Rectal smooth muscle tissue (tissue), 1 donor: Measurements from ENCODE around the gene DKK2.

Experiments
- H3K27ac ChIP-seq: one replicate; pipeline ENCODE4 v1.7.0; 2013; ENCODE audit warnings: low read depth, low read length, inconsistent platforms
- H3K27me3 ChIP-seq: one replicate; pipeline ENCODE4 v1.7.0; 2013; ENCODE audit warnings: low read length; ENCODE audit not compliant: control insufficient read depth, insufficient read depth
- H3K36me3 ChIP-seq: one replicate; pipeline ENCODE4 v1.7.0; 2013; ENCODE audit warnings: low read length; ENCODE audit not compliant: control insufficient read depth, insufficient read depth
- H3K4me1 ChIP-seq: one replicate; pipeline ENCODE4 v1.7.0; 2013; ENCODE audit warnings: low read length; ENCODE audit not compliant: control insufficient read depth, insufficient read depth
- H3K4me3 ChIP-seq: one replicate; pipeline ENCODE4 v1.7.0; 2013; ENCODE audit warnings: low read length
- H3K9ac ChIP-seq: one replicate; pipeline ENCODE4 v1.7.0; 2013; ENCODE audit warnings: low read length

DKK2 gene

DNA sequence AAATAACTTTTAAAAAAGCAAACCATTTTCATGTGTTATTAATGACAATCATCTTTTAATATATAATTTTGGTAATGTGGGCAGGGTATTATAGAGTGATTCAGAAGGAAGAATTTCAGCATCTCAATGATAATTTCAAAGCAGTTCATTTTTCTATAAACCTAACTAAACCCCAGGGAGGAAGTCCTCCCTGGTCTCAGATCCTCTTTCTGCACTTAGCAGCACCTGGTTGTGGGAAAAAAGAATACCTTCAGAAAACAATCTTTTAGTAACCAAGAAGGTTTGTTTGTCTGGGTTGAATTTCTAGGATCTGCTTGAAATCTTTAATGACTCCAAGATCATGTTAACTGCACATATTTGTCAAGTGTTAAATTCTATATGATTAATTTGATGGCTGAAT lies 29.9 kb downstream of the DKK2 start:
- H3K4me1 ChIP-seq: no peaks in the 10 kb centered on the region
- H3K27me3 ChIP-seq: no peaks in the 10 kb centered on the region
- H3K4me3 ChIP-seq: no peak overlapping the region
- no peak overlapping the region for H3K9ac ChIP-seq
- no peaks in the 10 kb centered on the region for H3K36me3 ChIP-seq
- H3K27ac ChIP-seq: no peak overlapping the region

DNA sequence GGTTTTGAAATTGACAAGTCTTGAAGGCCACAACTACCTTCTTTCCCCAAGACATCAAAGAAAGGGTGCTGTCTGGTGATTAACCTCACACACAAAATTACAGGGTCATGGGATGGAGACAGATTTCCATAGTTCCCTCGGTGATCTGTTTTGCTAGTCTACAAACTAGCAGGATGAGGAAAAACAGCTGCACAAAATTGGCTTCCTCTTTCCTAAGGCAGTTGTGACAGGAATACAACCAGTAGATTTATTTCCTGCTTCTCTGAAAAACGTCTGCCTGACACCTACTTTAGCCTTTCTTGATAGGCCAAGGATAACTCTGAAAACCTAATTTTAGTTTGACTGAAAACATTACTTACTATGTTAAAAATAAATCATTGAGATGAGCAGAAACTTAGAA lies 39.6 kb downstream of the DKK2 start:
- Histone ChIP-seq H3K27ac (no peak overlapping the region), H3K36me3 (no peaks in the 10 kb centered on the region), H3K4me1 (no peaks in the 10 kb centered on the region), H3K27me3 (no peaks in the 10 kb centered on the region), H3K4me3 (no peak overlapping the region), H3K9ac (no peak overlapping the region)

GRCh38 chr4:106993827-106994226 lies 42.3 kb downstream of the DKK2 start:
- Histone ChIP-seq H3K4me1 (no peaks in the 10 kb centered on the region), H3K27ac (no peak overlapping the region), H3K27me3 (no peaks in the 10 kb centered on the region), H3K36me3 (no peaks in the 10 kb centered on the region), H3K9ac (no peak overlapping the region), H3K4me3 (no peak overlapping the region)

- H3K27me3 ChIP-seq: no peaks in the 10 kb centered on the region
- H3K27ac ChIP-seq: no peak overlapping the region
- no peaks in the 10 kb centered on the region for H3K4me1 ChIP-seq
- H3K4me3 ChIP-seq: no peak overlapping the region
- no peak overlapping the region for H3K9ac ChIP-seq
- H3K36me3 ChIP-seq: no peaks in the 10 kb centered on the region
These were observed 48.8 kb downstream of the DKK2 start for GRCh38 chr4:106987311-106987710.

DNA sequence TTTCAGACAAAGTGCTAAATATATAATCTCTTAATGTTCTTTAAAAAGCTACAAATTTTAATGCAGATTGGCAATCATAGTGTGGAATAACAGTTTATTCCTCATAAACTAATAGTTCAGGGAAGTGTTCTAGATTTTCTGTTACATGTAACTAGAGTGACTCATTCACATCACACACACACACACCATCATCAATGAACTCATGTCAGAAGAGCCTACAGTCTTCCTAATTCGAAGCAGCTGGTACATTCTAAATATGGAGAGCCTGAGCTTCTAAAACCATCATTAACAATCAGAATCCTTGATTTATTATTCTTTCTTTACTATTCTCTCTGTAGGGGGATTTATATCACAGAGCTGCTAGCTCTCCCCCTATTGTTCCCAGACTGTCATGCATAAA lies 49.6 kb downstream of the DKK2 start:
- Histone ChIP-seq H3K36me3 (no peaks in the 10 kb centered on the region), H3K4me1 (no peaks in the 10 kb centered on the region), H3K4me3 (no peak overlapping the region), H3K27me3 (no peaks in the 10 kb centered on the region), H3K27ac (no peak overlapping the region), H3K9ac (no peak overlapping the region)

DNA sequence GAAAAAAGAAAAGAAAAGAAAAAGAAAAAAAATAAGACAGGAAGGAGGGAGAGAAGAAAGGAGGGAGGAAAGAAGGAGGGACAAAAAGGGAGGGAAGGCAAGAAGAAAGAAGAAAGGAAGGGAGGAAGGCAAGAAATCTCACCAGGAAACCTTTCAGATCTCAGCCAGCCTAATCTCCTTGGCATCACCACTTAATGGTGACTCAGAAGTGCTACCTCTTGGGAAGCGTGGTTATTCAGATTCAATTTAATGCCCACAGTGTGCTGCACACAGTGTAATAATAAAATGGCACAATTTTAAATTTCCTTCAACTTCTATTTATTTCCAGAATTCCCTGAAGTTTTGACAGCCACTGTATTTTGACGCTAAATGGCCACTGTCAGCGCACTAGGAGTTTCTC lies 50.3 kb downstream of the DKK2 start:
- Histone ChIP-seq H3K36me3 (no peaks in the 10 kb centered on the region), H3K9ac (no peak overlapping the region), H3K4me1 (no peaks in the 10 kb centered on the region), H3K27ac (no peak overlapping the region), H3K4me3 (no peak overlapping the region), H3K27me3 (no peaks in the 10 kb centered on the region)

DNA sequence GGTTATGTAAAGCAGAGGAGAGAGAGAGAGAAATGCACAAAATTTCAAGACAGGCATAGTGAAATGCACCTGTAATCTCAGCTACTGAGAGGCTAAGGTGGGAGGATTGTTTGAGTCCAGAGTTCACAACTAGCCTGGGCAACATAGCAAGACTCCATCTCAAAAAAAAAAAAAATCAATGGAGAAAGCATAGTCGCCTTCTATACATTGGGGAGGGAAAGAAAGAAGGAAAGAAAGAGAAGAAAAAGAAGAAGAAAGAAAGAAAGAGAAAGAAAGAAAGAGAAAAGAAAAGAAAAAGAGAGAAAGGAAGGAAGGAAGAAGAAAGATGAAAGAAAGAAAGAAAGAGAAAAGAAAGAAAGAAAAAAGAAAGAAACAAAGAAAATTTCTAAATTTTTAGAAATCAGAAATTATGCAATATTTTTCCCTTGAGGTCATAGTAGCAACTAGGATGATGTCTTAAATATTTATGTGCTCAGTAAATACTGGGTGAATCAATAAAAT lies 53.4 kb downstream of the DKK2 start:
- no peaks in the 10 kb centered on the region for H3K36me3 ChIP-seq
- H3K4me1 ChIP-seq: no peaks in the 10 kb centered on the region
- H3K4me3 ChIP-seq: no peak overlapping the region
- no peak overlapping the region for H3K9ac ChIP-seq
- no peaks in the 10 kb centered on the region for H3K27me3 ChIP-seq
- H3K27ac ChIP-seq: no peak overlapping the region

- Histone ChIP-seq H3K4me1 (no peaks in the 10 kb centered on the region), H3K4me3 (no peak overlapping the region), H3K27me3 (no peaks in the 10 kb centered on the region), H3K27ac (no peak overlapping the region), H3K36me3 (no peaks in the 10 kb centered on the region), H3K9ac (no peak overlapping the region)
These were observed 54.7 kb downstream of the DKK2 start for GRCh38 chr4:106981431-106981830.

GRCh38 chr4:106979476-106979875 lies 56.6 kb downstream of the DKK2 start:
- H3K9ac ChIP-seq: no peak overlapping the region
- H3K27ac ChIP-seq: no peak overlapping the region
- H3K36me3 ChIP-seq: no peaks in the 10 kb centered on the region
- no peak overlapping the region for H3K4me3 ChIP-seq
- H3K4me1 ChIP-seq: no peaks in the 10 kb centered on the region
- H3K27me3 ChIP-seq: no peaks in the 10 kb centered on the region

GRCh38 chr4:106978046-106978774 lies 57.9 kb downstream of the DKK2 start:
- H3K4me1 ChIP-seq: no peaks in the 10 kb centered on the region
- no peak overlapping the region for H3K9ac ChIP-seq
- no peak overlapping the region for H3K27ac ChIP-seq
- H3K36me3 ChIP-seq: no peaks in the 10 kb centered on the region
- H3K27me3 ChIP-seq: no peaks in the 10 kb centered on the region
- H3K4me3 ChIP-seq: no peak overlapping the region

DNA sequence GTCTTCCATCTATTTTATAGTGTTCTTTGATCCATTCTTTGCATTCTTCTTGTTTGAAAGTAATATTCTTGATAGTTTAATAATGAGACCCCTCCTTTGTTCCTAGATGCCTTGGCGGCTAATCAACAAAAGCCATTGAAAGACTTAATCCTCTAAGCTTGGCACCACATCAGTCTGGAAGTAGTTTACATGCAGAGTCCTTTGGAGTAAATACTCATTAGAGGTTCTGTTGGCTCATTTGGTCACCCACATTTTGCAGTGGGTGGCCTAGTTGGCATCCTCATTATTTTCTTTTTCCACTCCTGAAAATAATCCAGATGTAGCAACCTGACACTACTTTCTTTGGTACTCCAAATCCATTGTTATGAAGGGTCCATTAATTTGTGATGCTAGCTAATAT lies 64.5 kb downstream of the DKK2 start:
- Histone ChIP-seq H3K36me3 (no peaks in the 10 kb centered on the region), H3K27me3 (no peaks in the 10 kb centered on the region), H3K9ac (no peak overlapping the region), H3K27ac (no peak overlapping the region), H3K4me3 (no peak overlapping the region), H3K4me1 (no peaks in the 10 kb centered on the region)

GRCh38 chr4:106967892-106968291 lies 68.2 kb downstream of the DKK2 start:
- Histone ChIP-seq H3K4me3 (no peak overlapping the region), H3K36me3 (no peaks in the 10 kb centered on the region), H3K4me1 (no peaks in the 10 kb centered on the region), H3K27me3 (no peaks in the 10 kb centered on the region), H3K9ac (no peak overlapping the region), H3K27ac (no peak overlapping the region)

DNA sequence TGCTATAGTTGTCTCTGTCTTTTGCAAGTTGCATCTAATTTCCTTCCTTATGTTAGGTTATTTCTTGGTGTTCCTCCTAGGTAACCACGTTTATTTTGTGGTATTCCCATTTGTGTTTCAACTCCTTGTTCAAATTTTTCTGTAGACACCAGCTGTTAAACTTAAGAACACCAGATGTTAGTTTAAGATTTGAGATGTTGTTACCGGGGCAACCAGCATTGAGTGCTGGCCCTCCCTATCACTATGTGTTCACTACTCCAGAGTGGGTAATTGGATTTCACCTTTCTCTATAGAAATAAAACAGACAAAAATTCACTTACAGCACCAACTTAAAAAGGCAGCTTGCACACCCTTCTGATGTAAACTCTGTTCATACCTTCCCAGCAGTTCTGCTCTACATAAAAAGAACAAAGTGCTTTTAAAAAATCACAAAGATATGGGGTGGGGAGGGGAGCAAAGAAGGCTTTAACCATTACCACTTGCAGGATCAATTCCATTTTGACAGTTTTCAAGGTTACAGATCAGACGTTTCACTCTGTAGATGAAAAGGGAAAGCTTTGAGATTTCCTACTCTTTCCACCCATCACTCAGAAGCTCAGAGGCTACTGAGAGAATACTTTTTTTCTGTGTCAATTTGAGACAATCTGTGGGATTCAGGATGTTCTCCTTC lies 82.9 kb downstream of the DKK2 start:
- Histone ChIP-seq H3K4me3 (no peak overlapping the region), H3K9ac (no peak overlapping the region), H3K36me3 (no peaks in the 10 kb centered on the region), H3K27ac (no peak overlapping the region), H3K4me1 (no peaks in the 10 kb centered on the region), H3K27me3 (no peaks in the 10 kb centered on the region)
